Calu3 (cell line): ENCODE data around the gene AGBL3. TPM values are rescaled to one million over a fixed set of nuclear protein-coding genes. Genes with fewer than 3 reads are reported as not detected.
"Not testable (repeated sequence)": the region's sequence is repeated elsewhere in the genome, so short reads cannot be mapped to it uniquely, and the experiment has no call there.

ENCODE experiments used
- BruUV-seq: library from RNA; stranded (reverse); fragments of 400-500 nt; replicated peaks from 2 replicates; lab custom pipeline; 2021; lab: Mats Ljungman, UMichigan
- CTCF ChIA-PET: fragments of 300-600 bp; sonication (Branson Sonifier 250); formaldehyde crosslinking; loops from one replicate; lab custom pipeline; 2022; ENCODE audit warnings: antibody characterized with exemption; lab: Charles Lee
- DNase-seq: peaks from one replicate; pipeline ENCODE4 v3.0.0; 2022
- H3K27ac Mint-ChIP-seq: one replicate; pipeline ENCODE4 v1.8.0; 2022; ENCODE audit warnings: mixed read lengths; ENCODE audit not compliant: unreplicated experiment
- H3K27me3 Mint-ChIP-seq: one replicate; pipeline ENCODE4 v1.8.0; 2022; ENCODE audit warnings: mixed read lengths; ENCODE audit not compliant: unreplicated experiment
- H3K36me3 Mint-ChIP-seq: one replicate; pipeline ENCODE4 v1.8.0; 2022; ENCODE audit warnings: mild to moderate bottlenecking, moderate library complexity, mixed read lengths; ENCODE audit not compliant: insufficient read depth, unreplicated experiment
- H3K4me1 Mint-ChIP-seq: one replicate; pipeline ENCODE4 v1.8.0; 2022; ENCODE audit warnings: mild to moderate bottlenecking, low read depth, mixed read lengths; ENCODE audit not compliant: unreplicated experiment
- H3K4me3 Mint-ChIP-seq: one replicate; pipeline ENCODE4 v1.8.0; 2022; ENCODE audit warnings: mild to moderate bottlenecking, low read depth, moderate library complexity, mixed read lengths; ENCODE audit not compliant: unreplicated experiment
- H3K9me3 Mint-ChIP-seq: one replicate; pipeline ENCODE4 v1.8.0; 2022; ENCODE audit warnings: low read depth, mixed read lengths; ENCODE audit not compliant: unreplicated experiment
- CTCF ChIP-seq: fragments of 200-600 bp; IDR thresholded peaks from one replicate; pipeline ENCODE4 v1.8.0; 2022; ENCODE audit warnings: antibody characterized with exemption; ENCODE audit not compliant: unreplicated experiment
- intact Hi-C: fragments of 100-400 bp; cut with micrococcal nuclease; formaldehyde crosslinking; loops from one replicate; pipeline ENCODE4 v1.10.0; 2022; ENCODE audit not compliant: unreplicated experiment
- total RNA-seq: library from RNA; stranded (reverse); gene quantifications from 2 replicates; pipeline ENCODE4 v1.2.3, GENCODE V29; 2022

Gene AGBL3
- total RNA-seq, 1 experiment from 2014 or later, result 6.3 TPM

- H3K36me3 Mint-ChIP-seq, result peaks cover 84% of the 10 kb centered on the region
- H3K4me3 Mint-ChIP-seq, result peak within 1 kb of the TSS; percentile 78
- H3K9me3 Mint-ChIP-seq, result no peaks in the 10 kb centered on the region
- DNase-seq, result peak; percentile 97
- H3K27ac Mint-ChIP-seq, result peak within 1 kb of the TSS; percentile 95
- H3K27me3 Mint-ChIP-seq, result no peaks in the 10 kb centered on the region
- H3K4me1 Mint-ChIP-seq, result peaks cover 43% of the 10 kb centered on the region
- no TSS peak for BruUV-seq
- TF ChIP-seq CTCF, result peak; percentile 34
- intact Hi-C loops, result loop anchor here (2.0 to 10.0 kb wide), 4 partner anchors 84 to 526 kb away; partner anchors contain the start of genes AGBL3 and BPGM
- CTCF ChIA-PET, result interaction anchor here (0.8 to 1.6 kb wide), 3 partner anchors 10 to 184 kb away, joined by 3 to 7 read pairs (median 4); partner anchors contain the start of gene AGBL3
Observed at GRCh38 chr7:135170274-135170997, 184.1 kb downstream of the AGBL3 start, which contains the start of gene CYREN. Gene CYREN, minus strand, starts transcription at chr7:135170707. Its CDS starts 1,785 bp downstream, at chr7:135168922.

- peaks cover 48% of the 10 kb centered on the region for H3K4me1 Mint-ChIP-seq
- not testable (repeated sequence) for BruUV-seq, DNase-seq, H3K9me3 Mint-ChIP-seq, H3K27me3 Mint-ChIP-seq
- H3K4me3 Mint-ChIP-seq, result peak overlapping the region; percentile 78
- peaks cover 86% of the 10 kb centered on the region for H3K36me3 Mint-ChIP-seq
- intact Hi-C loops, result loop anchor here (2.0 to 10.0 kb wide), 4 partner anchors 84 to 526 kb away; partner anchors contain the start of genes AGBL3 and BPGM
- H3K27ac Mint-ChIP-seq, result peak overlapping the region; percentile 95
- CTCF ChIA-PET, result interaction anchor here (0.6 to 1.6 kb wide), 4 partner anchors 11 to 185 kb away, joined by 3 to 7 read pairs (median 4); partner anchors contain the start of gene AGBL3
Observed at GRCh38 chr7:135170998-135171481, 184.7 kb downstream of the AGBL3 start.

- intact Hi-C loops, result loop anchor here (2.0 to 10.0 kb wide), 4 partner anchors 83 to 527 kb away; partner anchors contain the start of genes AGBL3 and BPGM
- Mint-ChIP-seq H3K4me3 (peak overlapping the region; percentile 78), H3K36me3 (peaks cover 88% of the 10 kb centered on the region), H3K27ac (peak overlapping the region; percentile 95), H3K4me1 (peaks cover 55% of the 10 kb centered on the region)
- peak; percentile 81 for DNase-seq
- BruUV-seq, result TSS peak; percentile 66
- CTCF ChIA-PET, result interaction anchor here (0.6 to 1.6 kb wide), 2 partner anchors 41 to 185 kb away, joined by 4 to 7 read pairs; partner anchors contain the start of gene AGBL3
- H3K9me3 Mint-ChIP-seq, H3K27me3 Mint-ChIP-seq: not testable (repeated sequence)
Observed at GRCh38 chr7:135171581-135172291, 185.4 kb downstream of the AGBL3 start.

- H3K9me3 Mint-ChIP-seq, H3K27me3 Mint-ChIP-seq, DNase-seq, BruUV-seq, CTCF ChIA-PET: not testable (repeated sequence)
- peaks cover 75% of the 10 kb centered on the region for H3K36me3 Mint-ChIP-seq
- peaks cover 58% of the 10 kb centered on the region for H3K4me1 Mint-ChIP-seq
- intact Hi-C loops, result loop anchor here (10.0 kb wide), 3 partner anchors 81 to 529 kb away; partner anchors contain the start of gene BPGM
- H3K4me3 Mint-ChIP-seq, result peak overlapping the region; percentile 78
- H3K27ac Mint-ChIP-seq, result peak overlapping the region; percentile 98
Observed at GRCh38 chr7:135173916-135174315, 187.6 kb downstream of the AGBL3 start.

- intact Hi-C loops, result loop anchor here (10.0 kb wide), 3 partner anchors 80 to 530 kb away; partner anchors contain the start of gene BPGM
- Mint-ChIP-seq H3K27me3 (no peaks in the 10 kb centered on the region), H3K9me3 (no peaks in the 10 kb centered on the region), H3K4me1 (peaks cover 55% of the 10 kb centered on the region), H3K4me3 (peak overlapping the region; percentile 78), H3K36me3 (peaks cover 65% of the 10 kb centered on the region), H3K27ac (peak overlapping the region; percentile 98)
- BruUV-seq, result no TSS peak
- CTCF ChIA-PET, result no interaction called here
- no peak for TF ChIP-seq CTCF
- DNase-seq, result no peak
Observed at GRCh38 chr7:135174941-135175340, 188.6 kb downstream of the AGBL3 start.
